CD4-positive, alpha-beta T cell treated with Interleukin-6 at 100 ng/mL for 8 hours (primary cell): ENCODE results near the gene PCGF3.
"Not testable (repeated sequence)": the region's sequence is repeated elsewhere in the genome, so short reads cannot be mapped to it uniquely, and the experiment has no call there.

ENCODE experiments used
- DNase-seq: peaks from one replicate; pipeline ENCODE4 v3.0.0-alpha.2; 2020; ENCODE audit warnings: mixed read lengths, low spot score

PCGF3 gene

DNA sequence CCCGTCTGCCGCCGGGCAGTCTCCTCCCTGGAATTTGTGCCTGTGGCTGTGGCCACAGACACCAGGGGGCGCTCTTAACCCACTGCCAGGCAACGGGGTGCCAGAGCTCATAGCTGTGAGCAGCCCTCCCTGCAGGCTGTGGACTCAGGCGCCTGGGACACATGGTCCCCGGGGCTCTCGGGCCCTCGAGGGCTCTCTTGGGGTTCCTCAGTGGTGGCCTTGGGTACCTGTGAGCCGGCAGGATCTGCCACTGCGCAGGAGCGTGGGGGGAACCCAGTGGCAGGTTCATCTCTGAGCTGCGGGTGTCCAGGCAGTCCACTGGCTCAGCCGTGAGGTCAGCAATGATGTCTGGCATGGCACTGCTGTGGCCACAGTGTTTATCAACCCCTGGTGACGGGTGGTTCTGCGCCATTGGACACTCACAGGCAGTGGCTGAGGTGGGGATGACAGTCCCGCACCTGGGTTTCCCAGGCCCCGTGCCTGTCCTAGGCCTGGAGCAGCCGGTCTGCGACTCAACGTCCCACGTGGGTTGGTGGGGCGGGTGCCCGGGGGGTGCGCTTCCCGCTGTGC lies 37.2 kb downstream of the PCGF3 start:
- peak; percentile 69 for DNase-seq

DNA sequence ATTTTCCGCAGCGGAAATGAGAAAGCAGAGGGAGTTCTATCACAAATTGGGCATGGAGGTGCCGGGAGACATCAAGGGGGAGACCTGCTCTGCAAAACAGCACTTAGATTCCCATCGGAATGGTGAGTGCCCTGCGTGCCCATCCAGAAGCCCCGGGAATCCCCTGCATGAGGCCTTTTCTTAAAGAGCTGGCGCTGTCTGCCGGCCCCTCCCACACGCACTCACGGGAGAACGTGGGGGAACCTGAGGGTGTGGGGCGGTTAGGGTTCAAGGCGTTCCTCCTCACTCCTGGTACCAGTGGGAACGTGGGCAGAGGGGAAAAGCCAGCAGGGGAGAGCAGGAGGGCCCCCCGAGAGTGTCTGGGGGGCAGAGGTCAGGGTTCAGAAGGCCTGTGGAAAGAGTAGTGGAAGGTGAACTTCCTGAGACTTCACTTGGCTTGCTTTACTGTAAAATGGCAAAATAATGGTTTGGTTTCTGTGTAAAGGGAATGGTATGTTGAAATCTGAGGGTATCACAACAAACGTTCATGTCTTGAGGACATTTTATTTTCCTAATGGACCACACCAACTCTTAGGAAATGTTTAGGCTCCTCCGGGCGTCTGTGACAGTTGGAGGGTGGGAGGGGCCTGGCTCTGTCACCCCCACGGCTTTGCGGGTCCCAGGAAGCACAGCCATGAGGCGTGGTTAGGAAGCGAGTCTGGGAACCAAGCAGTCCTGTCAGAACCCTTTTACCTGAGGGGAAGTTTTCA lies 38.0 kb downstream of the PCGF3 start:
- no peak for DNase-seq

DNA sequence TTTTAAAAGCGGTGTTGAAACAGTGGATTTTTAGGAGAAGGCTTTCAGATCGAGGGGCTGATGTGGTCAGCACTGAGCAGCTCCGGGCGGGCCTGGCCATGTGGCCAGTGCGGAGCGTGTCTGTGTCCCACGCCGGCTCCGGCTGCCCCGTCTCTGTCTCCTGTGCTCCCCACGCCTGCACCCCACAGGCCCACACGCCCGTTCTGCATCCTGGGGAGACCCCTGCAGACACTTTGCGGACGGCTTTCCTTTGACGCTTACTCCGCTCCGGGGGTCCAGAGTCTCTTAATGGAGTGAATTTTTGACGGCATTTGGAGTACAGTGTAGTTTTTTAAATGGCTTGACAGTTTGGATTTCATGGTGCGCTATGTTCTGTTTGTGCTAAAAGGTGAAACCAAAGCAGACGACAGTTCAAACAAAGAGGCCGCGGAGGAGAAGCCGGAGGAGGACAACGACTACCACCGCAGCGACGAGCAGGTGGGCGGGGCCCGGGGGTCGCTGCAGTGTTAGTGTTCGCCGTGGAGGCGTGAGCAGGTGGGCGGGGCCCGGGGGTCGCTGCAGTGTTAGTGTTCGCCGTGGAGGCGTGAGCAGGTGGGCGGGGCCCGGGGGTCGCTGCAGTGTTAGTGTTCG lies 38.7 kb downstream of the PCGF3 start:
- no peak for DNase-seq

DNA sequence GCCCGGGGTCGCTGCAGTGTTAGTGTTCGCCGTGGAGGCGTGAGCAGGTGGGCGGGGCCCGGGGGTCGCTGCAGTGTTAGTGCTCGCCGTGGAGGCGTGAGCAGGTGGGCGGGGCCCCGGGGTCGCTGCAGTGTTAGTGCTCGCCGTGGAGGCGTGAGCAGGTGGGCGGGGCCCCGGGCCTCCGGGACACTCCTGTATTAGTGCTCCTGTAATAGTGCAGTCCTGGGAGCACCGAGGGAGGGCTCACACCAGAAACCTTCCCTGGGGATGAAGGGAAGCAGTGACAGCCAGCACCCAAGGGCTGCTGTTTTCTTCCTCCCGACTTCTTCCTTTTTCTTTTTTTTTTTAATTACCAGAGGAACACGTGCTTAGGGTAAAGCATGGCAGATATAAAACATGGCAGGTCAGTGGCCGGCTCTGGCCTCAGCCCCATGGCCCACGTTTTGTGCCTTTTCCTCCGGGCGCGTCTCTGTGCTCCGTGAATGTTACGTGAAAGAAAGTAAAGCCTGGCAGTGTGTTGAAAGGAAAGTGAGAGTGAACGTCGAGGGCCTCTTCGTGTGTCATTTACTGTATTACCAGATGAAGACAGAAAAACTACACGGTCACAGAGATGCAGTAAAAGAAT lies 42.0 kb downstream of the PCGF3 start:
- no peak for DNase-seq

DNA sequence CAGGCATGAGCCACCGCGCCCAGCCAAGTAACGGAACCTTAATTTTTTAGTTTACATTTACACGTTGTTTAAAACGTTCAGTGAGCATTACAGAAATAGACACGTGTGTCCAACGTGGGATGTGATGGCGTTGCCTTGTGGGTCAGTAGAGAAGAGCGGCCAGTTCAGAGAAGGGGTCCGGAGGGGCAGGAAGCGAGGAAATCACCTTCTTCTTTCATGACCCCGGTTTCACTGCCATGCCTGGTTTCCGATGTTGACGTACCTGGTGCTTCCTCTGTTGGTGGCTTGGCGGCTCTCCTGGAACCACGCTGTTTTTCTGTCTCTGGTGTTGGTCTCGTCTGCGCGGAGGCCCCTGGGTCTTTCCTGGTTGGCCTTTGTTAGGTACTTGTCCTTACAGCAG lies 42.8 kb downstream of the PCGF3 start:
- DNase-seq = no peak

DNA sequence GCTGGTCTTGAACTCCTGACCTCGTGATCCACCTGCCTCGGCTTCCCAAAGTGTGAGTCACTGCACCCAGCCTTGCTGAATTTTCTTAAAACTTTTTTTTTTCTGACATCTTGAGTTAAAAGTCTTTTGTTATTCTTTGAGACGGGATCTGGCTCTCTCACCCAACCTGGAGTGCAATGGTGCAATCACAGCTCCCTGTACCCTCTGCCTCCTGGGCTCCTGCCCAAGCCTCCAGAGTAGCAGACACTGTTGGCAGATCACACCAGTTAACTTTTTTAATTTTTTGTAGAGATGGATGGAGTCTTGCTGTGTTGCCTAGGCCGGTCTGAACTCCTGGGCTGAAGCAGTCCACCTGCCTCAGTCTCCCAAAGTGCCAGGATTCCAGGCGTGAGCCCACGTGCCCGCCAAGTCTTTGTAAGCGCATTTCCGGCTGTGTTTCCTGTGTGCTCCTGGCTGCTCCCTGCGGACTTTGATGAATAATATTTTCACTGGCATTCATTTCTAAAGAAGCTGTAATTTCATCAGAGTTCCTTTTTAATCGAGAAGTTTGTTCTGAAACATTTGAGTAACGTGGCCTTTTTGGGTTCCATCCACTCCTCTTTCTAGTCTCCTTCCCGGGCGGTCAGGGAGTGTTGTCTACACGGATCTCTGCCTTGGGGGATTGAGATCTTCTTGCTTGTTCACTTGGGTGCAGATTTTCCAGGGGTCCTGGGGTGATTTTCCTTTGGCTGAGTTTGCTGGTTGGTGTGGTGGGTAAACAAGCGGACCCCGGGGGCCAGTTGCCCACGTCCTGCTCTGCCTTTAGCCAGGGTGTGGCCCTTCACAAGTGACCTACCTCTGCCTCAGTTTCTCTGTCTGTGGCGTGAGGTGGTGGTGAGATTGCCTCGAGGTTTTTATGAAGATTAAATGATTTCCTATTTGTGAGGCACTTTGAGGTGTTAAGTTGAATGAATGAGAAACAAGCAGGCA lies 44.4 kb downstream of the PCGF3 start:
- no peak for DNase-seq

DNA sequence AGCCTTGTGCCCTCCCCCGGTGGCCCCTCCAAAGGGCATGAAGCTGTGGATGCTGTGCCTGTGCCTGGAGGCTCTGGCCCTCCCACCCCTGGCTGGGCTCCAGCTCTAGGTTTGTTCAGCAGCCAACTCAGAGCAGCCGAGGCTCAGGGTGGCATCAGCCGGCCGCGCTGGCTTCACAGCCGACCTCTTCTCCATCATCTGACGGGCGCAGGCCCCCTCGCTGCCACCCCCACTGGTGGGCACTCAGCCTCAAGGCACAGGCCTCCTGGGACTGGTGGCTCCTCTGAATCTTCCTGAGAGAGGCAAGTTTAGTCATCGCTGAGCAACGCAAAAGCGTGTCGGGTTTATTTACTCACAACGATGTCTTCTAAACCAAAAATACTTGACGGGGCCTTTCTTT lies 46.0 kb downstream of the PCGF3 start:
- no peak for DNase-seq

DNA sequence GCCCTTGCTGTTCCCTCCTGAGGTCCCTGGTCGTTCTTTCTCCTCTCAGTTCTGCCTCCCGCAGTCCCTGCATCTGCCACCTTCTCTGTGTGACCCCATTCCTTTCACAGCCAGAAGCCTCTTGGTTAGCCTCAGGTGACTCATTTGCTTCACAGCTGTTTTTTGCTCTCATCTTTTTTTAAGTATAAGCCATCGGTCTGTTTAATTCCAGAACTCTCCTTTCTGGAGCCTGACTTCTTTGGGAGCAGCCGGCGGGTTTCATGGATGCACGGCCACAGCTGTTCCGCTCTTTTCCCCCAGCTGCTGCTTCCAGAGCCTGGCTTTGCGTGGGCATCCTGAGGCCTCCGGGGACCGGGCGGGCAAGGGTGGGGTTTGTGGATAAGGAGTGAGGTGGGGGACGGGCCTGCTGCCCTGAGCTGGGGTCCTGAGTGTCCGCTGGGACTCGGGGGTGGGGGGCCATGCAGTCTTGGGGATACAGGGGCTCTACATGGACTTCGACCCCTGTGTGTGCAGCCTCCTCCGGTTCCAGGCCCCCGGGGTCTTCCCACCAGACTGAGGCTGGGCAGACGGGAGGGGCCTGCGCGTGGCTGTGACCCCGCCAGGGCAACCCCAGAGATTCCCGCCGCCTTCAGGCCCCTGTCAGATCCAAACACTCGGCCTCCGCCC lies 46.7 kb downstream of the PCGF3 start:
- DNase-seq = no peak

DNA sequence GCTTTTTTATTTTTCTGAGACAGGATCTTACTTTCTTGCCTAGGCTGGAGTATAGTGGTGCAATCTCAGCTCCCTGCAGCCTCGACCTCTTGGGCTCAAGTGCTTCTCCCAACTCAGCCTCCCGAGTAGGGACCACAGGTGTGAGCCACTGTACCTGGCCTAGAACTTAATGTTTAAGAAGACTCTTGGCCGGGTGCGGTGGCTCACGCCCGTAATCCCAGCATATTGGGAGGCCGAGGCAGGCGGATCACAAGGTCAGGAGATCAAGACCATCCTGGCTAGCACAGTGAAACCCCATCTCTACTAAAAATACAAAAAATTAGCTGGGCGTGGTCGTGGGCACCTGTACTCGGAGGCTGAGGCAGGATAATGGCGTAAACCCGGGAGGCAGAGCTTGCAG lies 47.6 kb downstream of the PCGF3 start:
- DNase-seq = not testable (repeated sequence)

DNA sequence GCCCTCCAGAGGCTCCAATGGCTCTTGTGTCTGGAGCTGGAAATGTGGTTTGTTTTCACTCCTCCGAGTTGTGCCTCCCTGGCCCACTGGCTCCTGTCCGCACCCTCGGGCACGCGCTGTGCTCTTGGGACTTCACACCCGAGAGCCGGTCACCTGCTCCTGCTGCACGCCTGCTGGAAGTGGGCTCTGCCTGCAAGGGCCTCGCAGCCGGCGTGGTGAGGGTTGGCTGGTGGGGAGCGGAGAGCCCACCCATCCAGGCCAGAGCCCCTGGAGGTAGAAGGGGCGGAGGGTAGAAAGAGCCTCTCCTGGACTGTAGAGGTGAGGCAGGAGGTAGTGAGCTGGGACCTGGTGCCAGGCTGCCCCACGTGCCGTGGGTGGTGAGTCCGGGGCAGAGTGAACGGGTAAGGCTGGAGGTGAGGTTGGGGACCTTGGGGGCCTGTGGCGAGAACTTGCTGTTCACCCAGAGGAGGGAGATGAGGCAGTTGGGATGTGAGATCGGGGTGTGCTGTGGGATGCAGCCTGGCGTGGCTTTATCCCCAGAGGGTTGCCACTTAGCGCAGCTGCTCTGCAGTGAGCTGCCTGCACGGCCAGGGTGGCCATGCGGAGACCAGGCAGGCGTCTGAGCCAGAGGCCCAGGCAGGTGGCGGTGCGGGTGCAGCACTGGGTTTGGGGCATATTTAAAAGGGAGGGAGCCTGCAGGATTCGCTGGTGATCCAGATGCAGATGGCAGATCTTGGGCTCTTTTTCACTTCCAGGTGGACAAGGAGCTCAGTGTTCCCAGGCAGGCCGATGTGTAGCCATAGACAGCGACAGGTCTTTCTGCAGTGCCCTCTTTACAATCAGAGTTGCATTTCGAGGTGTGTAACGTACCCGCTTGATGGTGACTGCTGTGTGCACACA lies 48.8 kb downstream of the PCGF3 start:
- DNase-seq = no peak

DNA sequence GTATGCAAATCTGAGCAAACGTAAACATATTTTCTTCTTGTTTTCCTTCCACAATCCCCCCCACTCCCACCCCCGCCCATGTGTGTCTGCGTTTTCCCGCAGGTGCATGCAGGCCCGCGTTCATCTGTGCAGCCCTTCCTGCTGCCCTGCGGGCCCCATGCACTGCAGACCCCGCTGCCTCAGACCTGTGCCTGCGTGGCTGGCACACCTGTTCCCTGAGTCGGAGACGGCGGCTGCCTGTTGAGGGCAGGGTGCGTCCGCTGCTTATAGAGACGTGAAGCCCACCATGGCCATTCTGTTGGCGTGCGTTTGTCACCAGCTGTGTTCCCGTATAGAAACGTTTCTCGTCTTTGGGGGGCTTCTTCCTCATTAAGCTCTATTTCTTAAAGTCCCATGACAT lies 51.5 kb downstream of the PCGF3 start:
- DNase-seq = no peak

DNA sequence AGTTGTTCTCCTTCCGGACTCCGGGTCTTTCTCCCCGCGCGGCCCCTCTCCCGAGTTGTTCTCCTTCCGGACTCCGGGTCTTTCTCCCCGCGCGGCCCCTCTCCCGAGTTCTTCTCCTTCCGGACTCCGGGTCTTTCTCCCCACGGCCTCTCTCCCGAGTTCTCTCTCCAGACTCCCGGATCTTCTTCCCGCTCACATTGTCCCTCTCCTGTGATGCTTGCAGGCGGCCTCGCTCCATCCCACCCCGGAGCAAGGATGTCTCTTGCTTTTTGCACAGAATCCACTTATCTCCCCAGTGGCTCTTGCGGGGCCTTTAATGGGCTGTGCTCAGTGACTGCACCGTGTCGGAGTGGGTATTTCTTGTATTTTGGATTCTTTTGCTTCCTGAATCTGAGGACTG lies 54.2 kb downstream of the PCGF3 start:
- not testable (repeated sequence) for DNase-seq

DNA sequence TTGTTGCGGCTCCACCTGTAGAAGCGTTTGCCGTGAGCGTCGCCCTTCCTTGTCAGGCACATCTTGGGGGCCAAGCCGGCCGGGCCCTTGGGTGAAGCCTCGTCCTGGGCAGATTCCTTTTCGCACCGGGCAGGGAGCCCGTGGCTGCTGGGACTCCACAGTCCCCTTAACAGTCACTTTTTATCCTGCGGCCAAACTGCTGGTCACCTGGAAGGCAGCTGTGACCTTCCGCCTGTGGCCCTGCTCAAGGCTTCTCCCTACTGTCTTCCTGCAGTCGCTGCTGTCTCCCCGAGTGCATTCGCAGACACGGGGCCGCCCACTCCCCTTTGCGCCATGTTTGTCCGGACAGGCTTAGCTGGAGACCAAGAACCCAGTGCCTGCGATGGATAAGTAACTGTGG lies 55.0 kb downstream of the PCGF3 start:
- DNase-seq = no peak

DNA sequence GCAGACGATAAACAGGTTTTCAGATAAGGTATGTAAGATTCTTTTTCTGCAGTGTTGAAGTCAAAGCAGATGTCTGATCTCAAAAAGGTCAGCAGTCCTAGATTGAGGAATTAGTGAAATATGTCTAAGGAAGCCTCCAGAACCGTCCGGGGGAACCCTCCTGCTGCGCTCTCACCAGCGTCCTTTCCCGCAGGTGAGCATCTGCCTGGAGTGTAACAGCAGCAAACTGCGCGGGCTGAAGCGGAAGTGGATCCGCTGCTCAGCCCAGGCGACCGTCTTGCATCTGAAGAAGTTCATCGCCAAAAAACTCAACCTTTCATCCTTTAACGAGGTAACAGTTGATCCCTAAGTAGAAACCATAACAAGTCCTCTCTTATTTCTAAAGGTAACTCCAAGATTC lies 55.5 kb downstream of the PCGF3 start:
- DNase-seq = no peak

DNA sequence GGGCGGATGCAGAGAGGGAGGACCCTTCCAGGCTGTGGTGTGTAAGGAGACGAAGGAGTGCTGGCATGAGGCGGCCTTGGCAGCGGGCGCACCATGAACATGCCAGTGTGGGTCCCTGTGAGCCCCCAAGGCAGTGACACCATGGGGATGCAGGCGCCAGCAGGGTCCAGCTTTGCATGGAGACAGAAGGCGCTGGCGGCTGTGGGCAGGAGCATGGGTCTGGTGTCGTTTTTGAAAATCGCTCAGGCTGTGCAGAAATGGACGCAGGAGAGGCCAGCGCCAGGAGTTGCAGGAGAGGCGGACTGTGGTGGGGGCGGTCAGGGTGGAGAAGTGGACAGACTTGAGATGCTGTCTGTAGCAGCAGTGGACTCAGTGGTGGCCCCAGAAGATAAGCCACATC lies 56.1 kb downstream of the PCGF3 start:
- DNase-seq = no peak

DNA sequence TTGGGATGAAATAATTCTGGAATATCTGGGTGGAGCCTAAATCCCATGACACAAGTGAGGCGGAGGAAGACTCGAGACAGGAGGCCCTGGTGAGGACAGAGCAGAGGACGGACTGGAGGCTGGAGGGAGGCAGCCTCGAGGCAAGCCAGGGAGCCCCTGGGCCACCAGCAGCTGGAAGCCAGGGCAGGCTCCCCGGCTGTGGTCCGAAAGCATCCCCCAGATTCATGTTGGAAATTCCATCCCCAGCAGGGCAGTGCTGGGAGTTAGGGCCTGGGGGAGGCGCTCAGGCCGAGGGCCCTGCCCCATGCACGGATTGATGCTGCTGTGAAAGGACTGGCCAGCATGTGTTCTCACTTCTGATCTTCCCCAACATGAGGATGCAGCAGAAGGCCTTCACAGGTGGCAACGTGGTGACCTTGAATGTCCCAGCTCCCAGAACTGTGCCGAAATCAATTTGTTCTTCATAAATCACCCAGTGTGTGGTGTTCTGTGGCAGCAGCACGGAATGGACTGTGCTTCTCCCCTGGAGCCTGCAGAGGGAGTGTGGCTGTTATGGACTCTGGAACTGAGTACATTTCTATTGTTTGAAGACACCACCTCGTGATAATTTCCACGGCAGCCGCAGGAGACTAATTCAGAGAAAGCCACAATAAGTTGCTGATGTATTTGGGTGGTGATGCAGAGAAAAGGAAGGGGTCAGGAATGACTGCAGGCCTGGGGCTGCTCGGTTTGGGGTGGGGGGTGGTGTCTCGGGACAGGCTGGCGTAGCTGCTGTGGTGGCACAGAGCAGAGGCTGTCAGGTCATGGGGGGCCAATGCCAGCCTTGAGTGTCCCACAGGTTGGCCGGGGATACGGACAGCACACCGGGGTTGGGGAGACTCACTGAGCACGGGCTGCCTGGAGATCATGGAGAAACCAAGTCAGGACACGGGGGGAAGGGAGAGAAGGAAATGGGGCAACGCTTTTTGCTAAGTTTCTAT lies 56.9 kb downstream of the PCGF3 start:
- no peak for DNase-seq

DNA sequence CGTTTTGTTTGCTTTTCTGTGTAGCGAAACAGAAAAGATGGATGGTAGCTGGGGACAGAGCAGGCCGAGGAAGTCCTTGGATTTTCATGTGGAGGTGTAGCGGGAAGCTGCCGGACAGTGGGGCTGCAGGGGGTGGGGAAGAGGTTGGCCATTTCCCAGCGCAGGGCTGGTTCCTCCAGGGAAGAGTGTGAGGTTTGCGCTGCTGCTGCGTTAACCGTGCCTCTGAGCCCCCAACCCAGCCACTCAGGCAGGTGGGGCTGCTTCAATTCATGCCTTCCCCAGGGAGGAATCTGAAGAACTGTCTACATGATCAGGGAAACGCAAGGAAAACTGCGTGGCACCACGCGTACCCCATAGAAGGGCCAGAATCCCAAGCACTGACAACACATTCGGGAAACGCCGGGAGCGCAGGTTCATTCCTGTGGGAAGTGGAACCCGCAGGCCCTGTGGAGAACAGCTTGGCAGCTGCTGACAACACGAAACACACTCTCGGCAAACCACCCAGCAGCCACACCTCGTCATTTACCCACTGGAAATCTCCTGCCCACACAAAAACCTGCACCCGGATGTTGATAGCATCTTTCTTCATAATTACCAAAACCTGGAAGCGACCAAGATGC lies 57.7 kb downstream of the PCGF3 start:
- DNase-seq = no peak

DNA sequence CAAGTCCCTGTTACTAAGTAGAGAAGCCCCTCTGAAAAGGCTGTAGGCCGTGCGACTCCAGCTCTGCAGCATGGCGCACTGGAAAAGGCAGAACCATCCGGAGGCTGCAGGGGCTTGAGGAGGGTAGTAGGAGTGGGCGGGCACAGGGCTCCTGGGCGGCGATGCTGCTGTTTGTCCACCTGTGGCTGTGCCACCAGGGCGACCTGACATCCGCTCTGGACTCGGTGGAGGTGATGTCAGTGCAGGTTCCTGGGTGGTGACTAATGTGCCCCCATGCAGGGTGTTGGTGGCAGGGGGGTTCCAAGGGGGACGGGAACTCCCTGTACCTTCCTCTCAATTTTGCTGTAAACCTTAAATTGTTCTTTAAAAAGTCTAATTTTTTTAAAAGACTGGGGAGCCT lies 58.3 kb downstream of the PCGF3 start:
- no peak for DNase-seq
